KMS-11 (cell line): ENCODE data around the gene PPP1R1C.
A peak's percentile ranks its signal among the peaks of the same experiment; 100 is the strongest.

ENCODE experiments used
- H2AFZ ChIP-seq: fragments of 200-600 bp; sonication (generic); 2 replicates; pipeline ENCODE4 v1.6.1; 2016; ENCODE audit warnings: antibody characterized with exemption, mixed run types, low read depth
- H3K27ac ChIP-seq: fragments of 200-600 bp; sonication (generic); 2 replicates; pipeline ENCODE4 v1.6.1; 2016; ENCODE audit warnings: mild to moderate bottlenecking, mixed run types
- H3K27me3 ChIP-seq: fragments of 200-600 bp; sonication (generic); 2 replicates; pipeline ENCODE4 v1.6.1; 2017; ENCODE audit warnings: mild to moderate bottlenecking, low read depth, mixed run types, moderate library complexity; ENCODE audit not compliant: insufficient read depth
- H3K36me3 ChIP-seq: fragments of 200-600 bp; sonication (generic); 2 replicates; pipeline ENCODE4 v1.6.1; 2017; ENCODE audit warnings: mild to moderate bottlenecking, mixed run types; ENCODE audit not compliant: insufficient read depth
- H3K4me1 ChIP-seq: fragments of 200-600 bp; sonication (generic); 2 replicates; pipeline ENCODE4 v1.6.1; 2016; ENCODE audit warnings: mild to moderate bottlenecking, low read depth, mixed run types; ENCODE audit not compliant: poor library complexity, severe bottlenecking
- H3K4me2 ChIP-seq: fragments of 200-600 bp; sonication (generic); 2 replicates; pipeline ENCODE4 v1.7.0; 2016; ENCODE audit warnings: mild to moderate bottlenecking, mixed run types
- H3K4me3 ChIP-seq: fragments of 200-600 bp; sonication (generic); IDR thresholded peaks from 2 replicates; pipeline ENCODE4 v1.6.1; 2017; ENCODE audit warnings: low read depth, low read length, mixed read lengths; ENCODE audit not compliant: insufficient read depth
- H3K79me2 ChIP-seq: fragments of 200-600 bp; sonication (generic); 2 replicates; pipeline ENCODE4 v1.6.1; 2016; ENCODE audit warnings: low read depth, mixed run types; ENCODE audit not compliant: insufficient read depth
- H3K9ac ChIP-seq: fragments of 200-600 bp; sonication (generic); 2 replicates; pipeline ENCODE4 v1.6.1; 2016; ENCODE audit warnings: mild to moderate bottlenecking, mixed run types
- H4K20me1 ChIP-seq: fragments of 200-600 bp; sonication (generic); 2 replicates; pipeline ENCODE4 v1.6.1; 2016; ENCODE audit warnings: mild to moderate bottlenecking, mixed run types; ENCODE audit not compliant: insufficient read depth
- CTCF ChIP-seq: fragments of 200-600 bp; sonication (generic); conservative IDR thresholded peaks from 2 replicates; pipeline ENCODE4 v1.6.1; 2017; ENCODE audit warnings: low read depth, mild to moderate bottlenecking, antibody characterized with exemption, low read length, moderate library complexity, mixed read lengths

PPP1R1C gene

GRCh38 chr2:182166841-182167240 is 181.2 kb downstream of the PPP1R1C start:
- H3K4me3 ChIP-seq, result peak overlapping the region; percentile 27

More at GRCh38 chr2:182166841-182167240, 181.2 kb downstream of the PPP1R1C start:
- Histone ChIP-seq H3K4me1 (peaks cover 51% of the 10 kb centered on the region), H3K27ac (no peak overlapping the region), H3K79me2 (no peaks in the 10 kb centered on the region), H3K27me3 (no peaks in the 10 kb centered on the region), H2AFZ (no peak overlapping the region), H3K9ac (no peak overlapping the region), H4K20me1 (no peaks in the 10 kb centered on the region), H3K36me3 (no peaks in the 10 kb centered on the region), H3K4me2 (peak overlapping the region; percentile 85; the same call in 1 of the 2 replicates)
- TF ChIP-seq CTCF, result no peak
